PFSK-1 (cell line): ENCODE data around the gene TMPRSS9.

Experiments
- SIN3A ChIP-seq: IDR thresholded peaks from 2 replicates; pipeline ENCODE4 v1.6.1; 2012; ENCODE audit warnings: mild to moderate bottlenecking, low read length, moderate library complexity, borderline replicate concordance; ENCODE audit not compliant: insufficient read depth
- TAF1 ChIP-seq: IDR thresholded peaks from 2 replicates; pipeline ENCODE4 v1.6.1; 2012; ENCODE audit warnings: low read length, control low read depth, borderline replicate concordance; ENCODE audit not compliant: insufficient read depth

DNA sequence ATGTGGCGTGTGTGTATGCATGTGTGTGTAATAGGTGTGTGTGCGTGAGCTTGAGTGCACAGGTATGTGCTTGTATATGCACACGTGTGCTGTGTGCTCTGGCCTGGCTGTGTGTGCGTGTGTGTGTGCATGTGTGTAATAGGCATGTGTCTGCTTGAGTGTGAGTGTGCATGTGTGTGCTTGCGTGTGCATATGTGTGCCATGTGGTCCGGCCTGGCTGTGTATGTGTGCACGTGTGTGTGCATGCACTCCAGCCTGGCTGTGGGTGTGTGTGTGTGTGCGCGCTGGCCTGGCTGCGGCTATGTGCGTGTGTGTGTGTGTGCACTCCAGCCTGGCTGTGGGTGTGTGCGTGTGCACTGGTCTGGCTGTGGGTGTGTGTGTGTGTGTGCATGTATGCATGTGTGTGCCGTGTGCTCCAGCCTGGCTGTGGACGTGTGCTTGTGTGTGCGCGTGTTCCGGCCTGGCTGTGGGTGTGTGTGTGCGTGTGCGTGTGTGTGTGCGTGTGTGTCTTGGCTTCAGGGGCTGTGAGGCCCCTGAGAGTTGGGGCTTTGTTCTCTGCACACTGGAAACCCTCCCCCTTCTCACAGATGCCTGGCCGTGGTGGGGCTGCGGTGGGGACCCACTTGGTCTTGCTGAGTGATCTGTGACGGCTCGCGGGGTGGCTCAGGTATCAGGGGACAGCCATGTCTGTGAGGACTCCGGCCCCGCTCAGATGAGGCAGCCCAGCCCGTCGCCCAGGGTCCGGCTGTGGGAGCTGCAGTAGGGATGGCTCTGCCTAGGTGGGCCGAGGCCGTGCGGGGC lies 23.3 kb upstream of the TMPRSS9 start:
- TF ChIP-seq TAF1 (no peak), SIN3A (no peak)
